ENCODE results near the gene ATP11A.

ATP11A gene

GRCh38 chr13:112709825-112710783, 20.3 kb downstream of the ATP11A start:
- no peak for DNase-seq (ENCODE audit: low read depth in 2 of 2)

- no peak for DNase-seq (ENCODE audit: low read depth in 2 of 2)
Observed at GRCh38 chr13:112710855-112711527, 21.2 kb downstream of the ATP11A start.

- no peak for DNase-seq (ENCODE audit: low read depth in 2 of 2)
Observed at GRCh38 chr13:112711528-112712265, 21.9 kb downstream of the ATP11A start.

- DNase-seq (ENCODE audit: low read depth in 2 of 2) = no peak
Observed at GRCh38 chr13:112712451-112713207, 22.8 kb downstream of the ATP11A start.

- no peak for DNase-seq (ENCODE audit: low read depth in 2 of 2)
Observed at GRCh38 chr13:112713517-112714253, 23.8 kb downstream of the ATP11A start.

- no peak for DNase-seq (ENCODE audit: low read depth in 2 of 2)
Observed at GRCh38 chr13:112714376-112715174, 24.7 kb downstream of the ATP11A start.

GRCh38 chr13:112715210-112715609, 25.4 kb downstream of the ATP11A start:
- DNase-seq (ENCODE audit: low read depth in 2 of 2) = no peak

GRCh38 chr13:112715715-112716460, 26.1 kb downstream of the ATP11A start:
- DNase-seq (ENCODE audit: low read depth in 2 of 2) = no peak

GRCh38 chr13:112716461-112716820, 26.6 kb downstream of the ATP11A start:
- DNase-seq (ENCODE audit: low read depth in 2 of 2) = no peak

- DNase-seq (ENCODE audit: low read depth in 2 of 2) = no peak
Observed at GRCh38 chr13:112716841-112717520, 27.1 kb downstream of the ATP11A start.

- DNase-seq (ENCODE audit: low read depth in 2 of 2) = no peak
Observed at GRCh38 chr13:112718318-112718717, 28.5 kb downstream of the ATP11A start.

- no peak for DNase-seq (ENCODE audit: low read depth in 2 of 2)
Observed at GRCh38 chr13:112719016-112719415, 29.2 kb downstream of the ATP11A start.

GRCh38 chr13:112719556-112719955, 29.7 kb downstream of the ATP11A start:
- no peak for DNase-seq (ENCODE audit: low read depth in 2 of 2)

- DNase-seq (ENCODE audit: low read depth in 2 of 2) = no peak
Observed at GRCh38 chr13:112720251-112720650, 30.4 kb downstream of the ATP11A start.

- no peak for DNase-seq (ENCODE audit: low read depth in 2 of 2)
Observed at GRCh38 chr13:112720814-112721197, 31.0 kb downstream of the ATP11A start.

- DNase-seq (ENCODE audit: low read depth in 2 of 2) = no peak
Observed at GRCh38 chr13:112721198-112722104, 31.6 kb downstream of the ATP11A start.

- DNase-seq (ENCODE audit: low read depth in 2 of 2) = no peak
Observed at GRCh38 chr13:112722433-112723263, 32.8 kb downstream of the ATP11A start.
